Lower leg skin (tissue), 3 donors: Measurements from ENCODE around the gene MLLT3.

ENCODE experiments used
- POLR2A ChIP-seq, 2 donors: fragments of 450-650 bp; IDR thresholded peaks; one replicate each; pipeline ENCODE4 v1.6.1; 2016 to 2017; ENCODE audit warnings: antibody characterized with exemption in 2 of 2, mild to moderate bottlenecking in 1 of 2, moderate library complexity in 1 of 2
- TF ChIP-seq, protein P1 (sequence below), 3 donors: fragments of 450-650 bp; IDR thresholded peaks; one replicate each; pipeline ENCODE4 v1.5.1; 2016; ENCODE audit warnings: antibody characterized with exemption in 3 of 3, mild to moderate bottlenecking in 3 of 3, moderate library complexity in 2 of 3

- TF ChIP-seq, protein P1, sequence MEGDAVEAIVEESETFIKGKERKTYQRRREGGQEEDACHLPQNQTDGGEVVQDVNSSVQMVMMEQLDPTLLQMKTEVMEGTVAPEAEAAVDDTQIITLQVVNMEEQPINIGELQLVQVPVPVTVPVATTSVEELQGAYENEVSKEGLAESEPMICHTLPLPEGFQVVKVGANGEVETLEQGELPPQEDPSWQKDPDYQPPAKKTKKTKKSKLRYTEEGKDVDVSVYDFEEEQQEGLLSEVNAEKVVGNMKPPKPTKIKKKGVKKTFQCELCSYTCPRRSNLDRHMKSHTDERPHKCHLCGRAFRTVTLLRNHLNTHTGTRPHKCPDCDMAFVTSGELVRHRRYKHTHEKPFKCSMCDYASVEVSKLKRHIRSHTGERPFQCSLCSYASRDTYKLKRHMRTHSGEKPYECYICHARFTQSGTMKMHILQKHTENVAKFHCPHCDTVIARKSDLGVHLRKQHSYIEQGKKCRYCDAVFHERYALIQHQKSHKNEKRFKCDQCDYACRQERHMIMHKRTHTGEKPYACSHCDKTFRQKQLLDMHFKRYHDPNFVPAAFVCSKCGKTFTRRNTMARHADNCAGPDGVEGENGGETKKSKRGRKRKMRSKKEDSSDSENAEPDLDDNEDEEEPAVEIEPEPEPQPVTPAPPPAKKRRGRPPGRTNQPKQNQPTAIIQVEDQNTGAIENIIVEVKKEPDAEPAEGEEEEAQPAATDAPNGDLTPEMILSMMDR (IDR thresholded peaks at IDR 0.05), result no peak
- TF ChIP-seq POLR2A (IDR thresholded peaks at IDR 0.05), result no peak
Measured at GRCh38 chr9:20312732-20313131, 309.6 kb downstream of the MLLT3 start.
